ENCODE measurements around the gene TEF.

TEF gene

DNA sequence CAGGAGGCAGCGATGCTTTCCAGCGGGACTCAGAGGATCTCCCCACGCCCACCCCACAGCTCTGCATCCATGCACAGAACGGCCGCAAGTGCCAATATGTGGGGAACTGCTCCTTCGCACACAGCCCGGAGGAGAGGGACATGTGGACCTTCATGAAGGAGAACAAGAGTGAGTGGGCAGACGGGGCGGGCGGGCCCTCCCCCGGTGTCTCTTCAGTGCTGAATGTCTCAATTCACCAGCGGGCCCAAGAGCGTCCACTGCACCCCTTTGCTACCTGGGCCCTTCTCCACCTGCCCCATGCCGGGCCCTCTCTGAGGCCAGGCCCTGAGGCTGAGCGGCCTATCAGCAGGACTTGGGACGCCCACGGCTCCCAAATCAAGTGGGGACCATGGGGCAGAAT, 25.8 kb upstream of the TEF start:
- DNase-seq, result no peak

GRCh38 chr22:41356430-41357028, 25.2 kb upstream of the TEF start:
- no peak for DNase-seq

DNA sequence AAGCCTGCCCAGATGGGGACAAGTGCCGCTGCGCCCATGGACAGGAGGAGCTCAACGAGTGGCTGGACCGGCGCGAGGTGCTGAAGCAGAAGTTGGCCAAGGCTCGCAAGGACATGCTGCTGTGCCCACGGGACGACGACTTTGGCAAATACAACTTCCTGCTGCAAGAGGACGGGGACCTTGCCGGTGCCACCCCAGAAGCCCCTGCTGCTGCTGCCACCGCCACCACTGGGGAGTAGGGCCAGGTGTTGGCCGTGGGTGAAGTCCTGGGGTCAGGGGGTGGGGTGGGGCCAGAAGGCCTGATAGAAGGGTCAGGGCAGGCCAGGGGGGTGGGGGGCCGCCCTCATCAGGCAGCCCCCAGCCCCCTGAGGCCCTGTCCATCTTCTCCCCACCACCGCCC, 24.6 kb upstream of the TEF start:
- no peak for DNase-seq

DNA sequence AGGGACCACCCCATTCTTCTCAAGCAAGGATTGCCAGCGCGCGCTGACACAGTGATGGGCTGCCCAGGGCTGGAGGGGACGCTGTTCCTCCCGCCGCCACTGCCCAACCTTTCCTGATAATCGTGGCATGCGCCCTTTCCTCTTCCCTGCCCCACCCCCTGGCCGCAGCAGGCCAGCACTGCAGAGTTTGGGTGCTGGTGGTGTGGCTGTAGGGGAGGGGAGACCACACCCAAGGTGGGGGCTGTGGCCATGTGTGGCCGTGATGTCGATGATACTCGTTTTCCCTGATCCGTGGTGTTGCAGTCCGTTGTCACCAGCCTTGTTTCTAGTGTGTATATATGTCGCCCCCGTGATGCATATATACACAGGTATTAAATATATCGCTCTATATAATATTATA, 22.8 kb upstream of the TEF start:
- DNase-seq, result no peak

DNA sequence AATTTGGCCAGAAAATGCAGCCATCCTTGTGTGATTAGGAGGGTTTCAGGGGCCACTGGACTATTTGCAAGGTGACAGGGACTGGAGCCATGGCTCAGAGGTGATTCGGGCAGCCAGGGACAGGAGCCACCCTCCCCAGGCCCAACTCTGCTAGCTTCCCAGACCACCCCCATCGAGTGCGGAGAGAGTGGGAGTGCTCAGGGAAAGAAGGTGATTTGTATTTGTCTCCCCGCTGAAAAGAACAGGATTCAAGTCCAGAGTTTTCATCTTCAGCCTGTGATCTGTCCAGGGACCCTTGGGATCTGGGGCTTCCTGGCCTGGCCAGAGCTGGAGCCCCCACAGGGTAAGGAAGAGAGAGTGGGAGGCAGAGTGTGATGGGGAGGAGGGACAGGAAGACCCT, 22.4 kb upstream of the TEF start:
- no peak for DNase-seq

GRCh38 chr22:41360126-41360525, 21.6 kb upstream of the TEF start:
- no peak for DNase-seq

GRCh38 chr22:41361716-41362310, 19.9 kb upstream of the TEF start:
- DNase-seq, result no peak

- DNase-seq, result no peak
Measured at GRCh38 chr22:41362615-41363014, 19.1 kb upstream of the TEF start.

GRCh38 chr22:41364233-41364632, 17.5 kb upstream of the TEF start:
- no peak for DNase-seq

GRCh38 chr22:41364955-41365354, 16.8 kb upstream of the TEF start:
- no peak for DNase-seq

DNA sequence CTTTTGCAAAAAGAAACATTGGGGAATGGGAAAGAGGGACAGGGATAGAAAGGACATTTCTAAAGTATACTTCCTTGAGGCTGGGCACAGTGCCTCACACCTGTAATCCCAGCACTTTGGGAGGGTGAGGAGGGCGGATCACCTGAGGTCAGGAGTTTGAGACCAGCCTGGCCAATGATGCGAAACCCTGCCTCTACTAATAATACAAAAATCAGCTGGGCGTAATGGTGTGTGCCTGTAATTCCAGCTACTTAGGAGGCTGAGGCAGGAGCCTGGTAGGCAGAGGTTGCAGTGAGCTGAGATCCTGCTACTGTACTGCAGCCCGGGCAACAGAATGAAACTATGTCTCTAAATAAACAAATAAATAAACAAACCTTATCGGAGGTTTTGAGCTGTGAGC, 16.3 kb upstream of the TEF start:
- DNase-seq, result no peak

- DNase-seq, result no peak
Measured at GRCh38 chr22:41366323-41367029, 15.3 kb upstream of the TEF start.

GRCh38 chr22:41367039-41367679, 14.6 kb upstream of the TEF start:
- no peak for DNase-seq

DNA sequence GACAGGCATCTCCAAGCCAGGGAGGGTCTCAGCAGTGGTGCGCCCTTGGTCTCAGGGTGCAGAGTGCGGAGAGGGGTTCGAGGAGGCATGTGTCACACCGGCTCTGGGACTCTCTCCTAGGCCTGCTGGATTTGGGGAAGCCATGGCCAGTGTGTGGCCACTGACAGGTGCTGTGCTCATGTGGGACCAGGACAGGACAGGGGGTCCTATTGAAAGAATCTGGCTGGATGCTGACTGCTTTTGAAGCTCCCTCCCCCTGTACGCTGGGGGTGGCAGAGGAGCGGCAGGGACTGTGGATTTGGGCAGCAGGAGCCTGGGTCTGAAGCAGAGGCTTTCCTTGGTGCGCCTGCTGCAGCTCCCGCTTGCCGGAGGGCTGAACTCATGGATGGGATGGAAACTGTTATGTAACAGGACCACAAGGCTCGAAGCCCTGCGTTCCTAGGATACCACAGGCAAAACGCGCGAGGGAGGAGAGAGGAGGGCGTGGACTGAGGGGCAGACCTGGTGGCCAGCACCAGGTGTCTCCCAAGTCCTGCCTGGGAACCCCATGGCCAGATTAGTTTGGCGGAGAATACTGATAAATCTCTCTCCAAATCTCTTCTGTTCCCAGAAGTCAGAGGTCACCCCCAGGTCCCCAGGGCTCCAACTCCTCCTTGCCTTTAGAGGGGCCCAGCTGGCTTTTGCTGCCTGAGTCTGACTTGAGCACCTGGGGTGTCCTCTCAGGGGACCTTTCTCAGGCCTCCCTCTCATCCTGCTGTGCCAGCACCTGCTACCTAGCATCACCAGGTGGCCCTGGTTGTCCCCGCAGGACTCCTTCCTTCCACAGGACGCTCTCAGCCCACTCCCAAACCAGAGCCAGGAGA, 13.8 kb upstream of the TEF start:
- no peak for DNase-seq

DNA sequence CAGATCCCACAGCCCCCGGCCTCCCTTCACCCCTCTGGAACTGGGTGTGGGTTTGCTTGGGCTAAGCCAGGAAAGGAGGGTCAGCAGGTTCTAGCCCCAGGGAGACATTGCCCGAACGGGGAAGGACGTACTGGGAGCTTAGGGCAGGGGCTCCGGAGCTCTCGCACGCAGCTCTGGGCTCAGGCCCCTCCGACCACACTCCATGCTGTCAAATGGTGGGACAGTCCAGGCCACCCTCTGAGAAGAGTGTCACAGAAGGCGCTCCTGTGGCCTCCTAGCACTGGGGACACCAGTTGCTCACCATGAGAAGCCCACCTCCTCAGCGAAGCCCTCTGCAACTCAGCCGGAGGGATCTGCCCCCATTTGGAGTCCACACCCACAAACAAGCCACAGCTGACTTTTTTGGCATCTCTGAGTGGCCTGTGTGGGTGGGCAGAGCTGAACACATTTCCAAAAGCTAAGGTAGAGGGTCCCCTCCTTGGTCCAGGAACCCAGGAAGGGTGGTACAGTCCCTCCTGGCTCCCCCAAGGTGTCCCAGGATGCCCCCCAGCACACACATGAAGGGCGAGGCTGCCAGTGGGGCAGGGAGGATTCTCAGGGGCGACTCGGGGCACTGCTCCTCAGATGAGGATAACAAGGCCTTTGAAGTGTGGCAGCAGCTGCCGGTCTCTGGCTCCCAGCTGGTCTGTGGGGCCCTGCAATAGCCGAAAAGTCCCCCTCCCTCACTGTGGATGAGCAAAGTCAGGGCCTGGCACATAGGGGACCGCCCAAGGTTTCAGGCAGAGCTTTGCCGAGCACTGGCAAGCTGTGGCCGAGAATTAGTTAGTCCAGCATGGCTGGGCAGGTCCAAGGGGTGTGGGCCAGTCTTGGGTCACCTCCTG, 13.0 kb upstream of the TEF start:
- no peak for DNase-seq

DNA sequence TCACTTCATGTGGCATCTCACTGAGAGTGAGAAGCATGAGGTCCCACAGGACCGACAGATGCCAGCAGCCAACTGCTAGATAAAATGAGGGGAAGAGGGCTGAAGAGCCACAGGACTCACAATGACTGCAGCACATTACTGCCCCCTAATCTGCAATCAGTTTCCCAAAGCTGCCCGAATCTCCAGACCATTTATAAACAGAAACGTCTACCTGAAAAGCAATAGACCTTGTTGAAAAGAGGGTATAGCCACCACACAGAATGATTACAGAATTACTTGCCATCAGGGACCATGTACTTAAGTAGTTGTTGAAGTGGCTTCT, 12.4 kb upstream of the TEF start:
- no peak for DNase-seq

DNA sequence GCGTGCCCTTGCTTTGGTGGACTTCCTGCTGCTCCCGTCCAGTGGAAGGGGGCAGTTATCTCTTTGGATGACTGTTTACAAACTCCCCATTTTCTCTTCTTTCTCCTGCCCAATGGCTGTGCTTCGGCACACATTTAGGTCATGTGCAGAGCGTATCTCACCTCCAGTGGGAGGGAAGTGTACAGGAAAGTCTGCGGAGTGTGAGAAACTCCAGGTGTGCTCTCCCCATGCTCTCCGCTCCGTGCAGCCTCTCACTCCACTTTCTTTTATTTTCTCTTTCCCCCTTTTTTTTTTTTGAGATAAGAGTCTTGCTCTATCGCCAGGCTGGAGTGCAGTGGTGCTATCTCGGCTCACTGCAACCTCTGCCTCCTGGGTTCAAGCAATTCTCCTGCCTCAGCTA, 11.9 kb upstream of the TEF start:
- no peak for DNase-seq

DNA sequence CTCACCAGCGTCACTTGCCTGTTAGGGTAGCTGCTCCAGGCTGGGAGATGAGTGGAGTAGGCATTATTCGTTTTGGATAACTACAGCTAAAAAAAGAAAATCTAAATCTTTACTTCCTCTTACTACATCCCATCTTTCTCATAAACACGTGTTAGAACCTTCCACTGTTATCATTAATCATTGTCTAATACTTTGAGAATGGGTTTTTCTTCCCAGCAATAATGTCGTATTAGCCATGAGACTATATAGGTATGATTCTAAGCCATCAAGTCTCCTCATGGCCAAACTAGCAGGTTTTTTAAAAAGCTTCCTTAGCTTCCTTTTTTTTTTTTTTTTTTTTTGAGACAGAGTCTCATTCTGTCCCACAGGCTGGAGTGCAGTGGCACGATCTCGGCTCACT, 3.9 kb upstream of the TEF start:
- DNase-seq, result no peak

GRCh38 chr22:41380993-41381328, 781 bp upstream of the TEF start:
- no peak for DNase-seq

DNA sequence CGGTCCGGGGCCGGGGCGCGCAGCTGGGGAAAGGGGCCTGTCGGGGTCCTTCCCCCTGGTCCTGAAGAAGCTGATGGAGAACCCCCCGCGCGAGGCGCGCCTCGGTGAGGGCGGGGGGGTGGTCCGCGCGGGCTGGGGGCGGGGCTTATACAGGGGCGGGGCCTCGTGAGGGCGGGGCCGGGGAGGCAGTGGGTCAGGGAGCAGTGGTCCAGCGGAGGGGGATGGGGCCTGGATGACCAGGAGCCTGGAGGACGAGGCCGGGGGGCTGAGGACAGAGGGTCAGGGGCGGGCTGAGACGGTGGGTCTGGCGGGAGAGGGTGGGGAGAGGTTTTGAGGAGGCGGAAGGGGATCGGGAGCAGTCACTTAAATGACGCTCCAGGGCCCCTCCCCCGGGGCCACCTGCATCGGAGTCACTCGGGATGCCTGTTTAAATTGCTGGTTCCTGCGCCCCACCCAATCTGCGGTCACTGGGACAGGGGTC, 396 bp downstream of the TEF start:
- peak; percentile 56 for DNase-seq

DNA sequence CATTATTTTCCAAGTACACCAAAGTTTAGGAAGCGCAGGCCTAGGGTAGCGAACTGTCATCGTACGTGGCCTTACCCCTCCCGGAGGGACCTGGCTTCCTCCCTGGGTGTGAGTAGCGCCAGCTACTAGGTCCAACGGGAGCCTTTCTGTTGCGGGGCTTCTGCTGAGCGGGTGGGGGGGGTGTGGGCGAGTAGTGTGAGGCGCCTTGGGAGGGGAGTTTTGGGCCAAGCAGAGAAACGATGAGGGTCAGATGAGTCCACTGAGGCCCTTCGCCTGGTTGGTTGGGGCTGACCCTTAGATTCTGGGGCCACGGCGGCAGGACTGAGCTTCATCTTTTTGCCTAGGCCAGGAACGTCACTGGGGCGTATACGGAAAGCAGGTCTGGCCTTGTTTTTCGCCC, 868 bp downstream of the TEF start:
- no peak for DNase-seq

DNA sequence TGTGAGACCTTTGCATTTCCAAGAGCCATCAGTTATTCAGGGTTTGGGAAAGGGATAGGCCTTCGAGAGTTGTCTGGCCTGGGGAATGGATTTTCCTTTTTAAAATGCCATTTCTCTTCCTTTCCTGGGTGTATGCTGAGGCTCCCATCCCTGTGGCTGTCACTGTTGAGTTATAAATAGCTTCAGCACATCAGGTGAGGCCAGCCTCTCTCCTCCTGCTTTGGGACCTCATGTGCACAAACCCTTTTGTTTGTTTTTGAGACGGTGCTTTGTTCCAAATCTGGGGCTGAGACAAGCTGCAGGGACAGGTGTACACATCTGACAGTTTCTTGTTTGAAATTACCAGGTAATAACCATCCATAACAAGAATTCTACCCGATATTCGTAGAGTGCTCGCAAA, 1.3 kb downstream of the TEF start:
- no peak for DNase-seq
